Kidney (tissue), 14 donors: ENCODE data around the gene FOXA3. TPM values are rescaled to one million over a fixed set of nuclear protein-coding genes. Genes with fewer than 3 reads are reported as not detected.
A peak's percentile ranks its signal among the peaks of the same experiment; 100 is the strongest.

Source experiments
- DNase-seq, 5 donors: peaks; one replicate each; pipeline ENCODE4 v3.0.0-alpha.2; 2013 to 2020
- FAIRE-seq: peaks from 2 replicates; lab custom pipeline; 2012; peaks lifted over from hg19 to GRCh38; lab: Jason Lieb, UNC
- H3K27ac ChIP-seq, 2 donors: one replicate each; pipeline ENCODE4 v1.7.0; 2013; ENCODE audit warnings: low read depth in 2 of 2, low read length in 2 of 2, inconsistent platforms in 1 of 2
- H3K27me3 ChIP-seq: one replicate; pipeline ENCODE4 v1.7.1; 2013; ENCODE audit warnings: low read length, inconsistent platforms; ENCODE audit not compliant: control insufficient read depth, insufficient read depth
- H3K36me3 ChIP-seq, 3 donors: one replicate each; pipeline versions ENCODE4 v1.7.0 to v1.7.1; 2013; ENCODE audit warnings: low read length in 3 of 3, control low read depth in 1 of 3, inconsistent platforms in 1 of 3; ENCODE audit not compliant: insufficient read depth in 3 of 3, control insufficient read depth in 2 of 3
- H3K4me1 ChIP-seq, 3 donors: one replicate each; pipeline versions ENCODE4 v1.7.0 to v1.7.1; 2013; ENCODE audit warnings: low read length in 3 of 3, inconsistent platforms in 1 of 3, low read depth in 1 of 3; ENCODE audit not compliant: control insufficient read depth in 2 of 3, insufficient read depth in 2 of 3
- H3K4me3 ChIP-seq, 3 donors: one replicate each; pipeline versions ENCODE4 v1.7.0 to v1.8.1; 2013; ENCODE audit warnings: low read length in 3 of 3, control low read depth in 1 of 3, inconsistent platforms in 1 of 3
- H3K9ac ChIP-seq, 3 donors: one replicate each; pipeline versions ENCODE4 v1.7.0 to v1.7.1; 2013; ENCODE audit warnings: low read length in 3 of 3, control low read depth in 1 of 3, inconsistent platforms in 1 of 3
- H3K9me3 ChIP-seq, 3 donors: one replicate each; pipeline versions ENCODE4 v1.7.0 to v1.7.1; 2013; ENCODE audit warnings: low read length in 3 of 3, control low read depth in 1 of 3, inconsistent platforms in 1 of 3; ENCODE audit not compliant: control insufficient read depth in 2 of 3, insufficient read depth in 1 of 3
- CTCF ChIP-seq: IDR thresholded peaks from 3 replicates; pipeline ENCODE4 v1.5.1; 2012; ENCODE audit warnings: mild to moderate bottlenecking, moderate library complexity, borderline replicate concordance; ENCODE audit not compliant: insufficient read depth; ENCODE audit errors: extremely low read depth
- intact Hi-C: fragments of 100-400 bp; cut with DNase I; formaldehyde crosslinking; loops from one replicate; pipeline ENCODE4 v1.11.1; 2022
- polyA plus RNA-seq: library from polyadenylated mRNA; stranded (reverse); fragments of 350-450 nt; fragmentation: Illumina TruSeq; extraction: RNeasy Lipid Tissue Mini Kit (QIAGEN cat#74804); gene quantifications from one replicate; pipeline ENCODE4 v1.2.3, GENCODE V29; 2014; ENCODE audit warnings: low read depth, low replicate concordance; ENCODE audit not compliant: insufficient read depth
- total RNA-seq: library from RNA; stranded (reverse); fragmentation: NEBNext Ultra II Directional; extraction: Animal tissue kit (Norgen Biotek cat#: 25700); gene quantifications from one replicate; pipeline ENCODE4 v1.2.1, GENCODE V29; 2021
- donor health status: control.
- donor health status: control.
- donor health status: control.
- donor health status: control.
- donor health status: control.
- donor health status: DM: yes; HTN: yes; CAD: no.
- donor health status: Normal renal cell carcinoma (clear cell type).

The FOXA3 gene
- total and polyA plus RNA-seq, 2 donors from 2014 or later, result 1.8 to 3.7 TPM

GRCh38 chr19:45906221-45906620 lies 42.1 kb downstream of the FOXA3 start:
- DNase-seq (no peak), FAIRE-seq (no peak)
- intact Hi-C loops, result no loop called here
- no peak overlapping the region for H3K27ac ChIP-seq
- H3K4me1 ChIP-seq, result peaks cover 0 to 9% (median 0%) of the 10 kb centered on the region in 3 donors
- H3K27me3 ChIP-seq, result no peaks in the 10 kb centered on the region
- H3K9ac ChIP-seq, result no peak overlapping the region
- no peak for TF ChIP-seq CTCF
- H3K36me3 ChIP-seq, result no peaks in the 10 kb centered on the region
- no peaks in the 10 kb centered on the region for H3K9me3 ChIP-seq
- H3K4me3 ChIP-seq, result no peak overlapping the region

- Histone ChIP-seq H3K4me1 (peaks cover 0 to 2% (median 0%) of the 10 kb centered on the region in 3 donors), H3K9ac (no peak overlapping the region), H3K27me3 (no peaks in the 10 kb centered on the region), H3K27ac (no peak overlapping the region), H3K9me3 (no peaks in the 10 kb centered on the region), H3K36me3 (no peaks in the 10 kb centered on the region), H3K4me3 (no peak overlapping the region)
- no peak for DNase-seq
- intact Hi-C loops, result no loop called here
- no peak for TF ChIP-seq CTCF
- no peak for FAIRE-seq
Observed at GRCh38 chr19:45908956-45909355, 44.8 kb downstream of the FOXA3 start.

- Histone ChIP-seq H3K4me3 (no peak overlapping the region), H3K4me1 (peaks cover 0 to 2% (median 0%) of the 10 kb centered on the region in 3 donors), H3K9ac (no peak overlapping the region), H3K27me3 (no peaks in the 10 kb centered on the region), H3K9me3 (no peaks in the 10 kb centered on the region), H3K27ac (no peak overlapping the region), H3K36me3 (no peaks in the 10 kb centered on the region)
- no peak for TF ChIP-seq CTCF
- DNase-seq, result peak in 2 of 5 donors; percentile 28 to 34
- FAIRE-seq, result no peak
- intact Hi-C loops, result no loop called here
Observed at GRCh38 chr19:45911291-45911690, 47.2 kb downstream of the FOXA3 start.
